Keratinocyte (primary cell): ENCODE data around the gene BMP7. TPM values are rescaled to one million over a fixed set of nuclear protein-coding genes. Genes with fewer than 3 reads are reported as not detected.

Experiments
- DNase-seq: peaks from one replicate; pipeline ENCODE4 v3.0.0-alpha.2; 2011; ENCODE audit warnings: low read depth, missing footprints, low spot score
- FAIRE-seq: peaks from 2 replicates; lab custom pipeline; 2011; peaks lifted over from hg19 to GRCh38; lab: Jason Lieb, UNC
- H2AFZ ChIP-seq: 2 replicates; pipeline ENCODE4 v1.6.0; 2012; ENCODE audit warnings: low read length, control low read depth, inconsistent platforms; ENCODE audit not compliant: control insufficient read depth
- H3K27ac ChIP-seq: 2 replicates; pipeline ENCODE4 v1.5.1; 2011; ENCODE audit warnings: low read length; ENCODE audit not compliant: control insufficient read depth, insufficient read depth
- H3K27me3 ChIP-seq: 3 replicates; pipeline ENCODE4 v1.6.0; 2011; ENCODE audit warnings: low read length; ENCODE audit not compliant: control insufficient read depth, insufficient read depth; ENCODE audit errors: extremely low read depth
- H3K36me3 ChIP-seq, 2 experiments: 2 replicates in 1 of 2; 3 replicates in 1 of 2; pipeline ENCODE4 v1.5.1; 2011; ENCODE audit warnings: low read length in 2 of 2, mild to moderate bottlenecking in 1 of 2; ENCODE audit not compliant: control insufficient read depth in 2 of 2, insufficient read depth in 2 of 2; ENCODE audit errors: extremely low read depth in 1 of 2
- H3K4me1 ChIP-seq: 3 replicates; pipeline ENCODE4 v1.5.1; 2011; ENCODE audit warnings: low read length; ENCODE audit not compliant: control insufficient read depth, insufficient read depth; ENCODE audit errors: extremely low read depth
- H3K4me2 ChIP-seq: 3 replicates; pipeline ENCODE4 v1.6.0; 2011; ENCODE audit warnings: low read depth, low read length; ENCODE audit not compliant: control insufficient read depth, insufficient read depth; ENCODE audit errors: extremely low read depth
- H3K4me3 ChIP-seq, 3 experiments: fragments of 200-600 bp in 1 of 3; sonication (generic) in 1 of 3; 2 replicates in 2 of 3; 3 replicates in 1 of 3; pipeline ENCODE4 v1.5.1; 2011 to 2016; ENCODE audit warnings: low read length in 3 of 3, mild to moderate bottlenecking in 3 of 3, control low read depth in 2 of 3, inconsistent platforms in 1 of 3, low read depth in 1 of 3, mixed read lengths in 1 of 3, mixed run types in 1 of 3, moderate library complexity in 1 of 3; ENCODE audit not compliant: control insufficient read depth in 2 of 3, insufficient read depth in 2 of 3; ENCODE audit errors: extremely low read depth in 1 of 3
- H3K79me2 ChIP-seq: 2 replicates; pipeline ENCODE4 v1.6.0; 2012; ENCODE audit warnings: low read length; ENCODE audit not compliant: control insufficient read depth, insufficient read depth
- H3K9ac ChIP-seq: 3 replicates; pipeline ENCODE4 v1.6.0; 2011; ENCODE audit warnings: low read length; ENCODE audit not compliant: control insufficient read depth, insufficient read depth; ENCODE audit errors: extremely low read depth
- H3K9me1 ChIP-seq: 3 replicates; pipeline ENCODE4 v1.6.0; 2011; ENCODE audit warnings: low read length; ENCODE audit not compliant: control insufficient read depth, insufficient read depth; ENCODE audit errors: extremely low read depth
- H3K9me3 ChIP-seq: 2 replicates; pipeline ENCODE4 v1.5.1; 2012; ENCODE audit warnings: low read depth, low read length; ENCODE audit not compliant: control insufficient read depth
- H4K20me1 ChIP-seq: 3 replicates; pipeline ENCODE4 v1.6.0; 2011; ENCODE audit warnings: low read length; ENCODE audit not compliant: control insufficient read depth, insufficient read depth; ENCODE audit errors: extremely low read depth
- EZH2 ChIP-seq: IDR thresholded peaks from one replicate; pipeline ENCODE4 v1.6.1; 2012; ENCODE audit warnings: inconsistent platforms, mild to moderate bottlenecking, low read length, moderate library complexity
- dilution Hi-C: fragments of 300-500 bp; cut with MboI; formaldehyde crosslinking; loops from one replicate; pipeline ENCODE4 v1.7.0; 2020; ENCODE audit warnings: low sequenced_read_pairs; ENCODE audit not compliant: extremely low pct_ligation_motif_present
- polyA plus RNA-seq, 5 experiments: library from polyadenylated mRNA; depleted of rRNA in 3 of 5; stranded (reverse) in 3 of 5; stranded (forward) in 1 of 5; unstranded in 1 of 5; fragments of >200 nt; gene quantifications; 1 replicate in 1 of 5; 2 replicates in 3 of 5; 3 replicates in 1 of 5; pipeline versions ENCODE4 v1.2.1 to v1.2.3, GENCODE V29; 2011 to 2012; ENCODE audit warnings: missing spikeins in 2 of 5, low read depth in 1 of 5, low replicate concordance in 1 of 5
- TF ChIP-seq, protein P1 (sequence below), 3 experiments: IDR thresholded peaks in 1 of 3; conservative IDR thresholded peaks in 1 of 3; optimal IDR thresholded peaks in 1 of 3; 2 replicates in 2 of 3; 3 replicates in 1 of 3; pipeline versions ENCODE3 to v1.5.1; 2011; ENCODE audit warnings: low read length in 3 of 3, mild to moderate bottlenecking in 3 of 3, moderate library complexity in 2 of 3, control low read depth in 1 of 3, inconsistent platforms in 1 of 3; ENCODE audit not compliant: insufficient read depth in 2 of 3; ENCODE audit errors: extremely low read depth in 1 of 3

BMP7 gene
- polyA plus RNA-seq, 1 donor (not counting 4 experiments of a cell fraction or from before 2014, with no cell fraction given), result 0.29 TPM

- H3K9me3 ChIP-seq, result no peaks in the 10 kb centered on the region
- no peaks in the 10 kb centered on the region for H4K20me1 ChIP-seq
- DNase-seq (no peak), FAIRE-seq (no peak)
- no peak overlapping the region for H3K4me2 ChIP-seq
- H3K79me2 ChIP-seq, result no peaks in the 10 kb centered on the region
- no peak overlapping the region for H3K4me3 ChIP-seq
- H3K4me1 ChIP-seq, result peaks cover 2% of the 10 kb centered on the region
- H2AFZ ChIP-seq, result no peak overlapping the region
- no peak overlapping the region for H3K27ac ChIP-seq
- H3K9ac ChIP-seq, result no peak overlapping the region
- peaks cover 48% of the 10 kb centered on the region for H3K27me3 ChIP-seq
- TF ChIP-seq, protein P1, sequence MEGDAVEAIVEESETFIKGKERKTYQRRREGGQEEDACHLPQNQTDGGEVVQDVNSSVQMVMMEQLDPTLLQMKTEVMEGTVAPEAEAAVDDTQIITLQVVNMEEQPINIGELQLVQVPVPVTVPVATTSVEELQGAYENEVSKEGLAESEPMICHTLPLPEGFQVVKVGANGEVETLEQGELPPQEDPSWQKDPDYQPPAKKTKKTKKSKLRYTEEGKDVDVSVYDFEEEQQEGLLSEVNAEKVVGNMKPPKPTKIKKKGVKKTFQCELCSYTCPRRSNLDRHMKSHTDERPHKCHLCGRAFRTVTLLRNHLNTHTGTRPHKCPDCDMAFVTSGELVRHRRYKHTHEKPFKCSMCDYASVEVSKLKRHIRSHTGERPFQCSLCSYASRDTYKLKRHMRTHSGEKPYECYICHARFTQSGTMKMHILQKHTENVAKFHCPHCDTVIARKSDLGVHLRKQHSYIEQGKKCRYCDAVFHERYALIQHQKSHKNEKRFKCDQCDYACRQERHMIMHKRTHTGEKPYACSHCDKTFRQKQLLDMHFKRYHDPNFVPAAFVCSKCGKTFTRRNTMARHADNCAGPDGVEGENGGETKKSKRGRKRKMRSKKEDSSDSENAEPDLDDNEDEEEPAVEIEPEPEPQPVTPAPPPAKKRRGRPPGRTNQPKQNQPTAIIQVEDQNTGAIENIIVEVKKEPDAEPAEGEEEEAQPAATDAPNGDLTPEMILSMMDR (optimal IDR thresholded peaks at IDR 0.05 in 1 of 3, IDR thresholded peaks at IDR 0.05 in 1 of 3, conservative IDR thresholded peaks at IDR 0.05 in 1 of 3; ENCODE audit: extremely low read depth in 1 of 3, insufficient read depth in 2 of 3, low read length in 3 of 3), result no peak
- TF ChIP-seq EZH2, result no peak
- dilution Hi-C loops, result no loop called here
- no peaks in the 10 kb centered on the region for H3K9me1 ChIP-seq
- no peaks in the 10 kb centered on the region for H3K36me3 ChIP-seq
Observed at GRCh38 chr20:57313230-57313629, 46.8 kb upstream of the BMP7 start.

DNA sequence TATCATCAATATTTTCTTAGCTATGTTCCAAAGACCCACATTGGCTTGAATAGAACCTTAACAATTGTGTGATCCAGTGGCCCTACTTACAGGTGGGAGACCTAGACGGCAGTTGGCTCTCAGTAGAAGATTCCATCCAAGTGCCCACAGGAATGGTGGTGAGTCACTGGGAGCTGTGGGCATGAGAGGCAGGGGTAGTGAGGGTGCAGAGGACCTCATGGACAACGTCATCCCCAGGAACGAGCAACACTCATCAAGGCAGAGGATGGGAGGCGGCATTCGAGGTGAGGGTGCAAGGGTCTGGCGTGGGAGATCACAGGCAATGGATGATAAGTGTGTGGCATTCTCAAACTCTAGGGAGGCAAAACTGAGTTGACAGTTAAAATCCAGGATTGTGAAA, 45.7 kb upstream of the BMP7 start:
- Histone ChIP-seq H3K9ac (no peak overlapping the region), H2AFZ (no peak overlapping the region), H4K20me1 (no peaks in the 10 kb centered on the region), H3K9me3 (no peaks in the 10 kb centered on the region), H3K4me3 (no peak overlapping the region), H3K4me2 (no peak overlapping the region), H3K36me3 (no peaks in the 10 kb centered on the region), H3K79me2 (no peaks in the 10 kb centered on the region), H3K27ac (no peak overlapping the region), H3K27me3 (peaks cover 57% of the 10 kb centered on the region), H3K9me1 (no peaks in the 10 kb centered on the region), H3K4me1 (peaks cover 2% of the 10 kb centered on the region)
- DNase-seq, result no peak
- FAIRE-seq, result no peak
- TF ChIP-seq EZH2, result no peak
- TF ChIP-seq, protein P1 (optimal IDR thresholded peaks at IDR 0.05 in 1 of 3, IDR thresholded peaks at IDR 0.05 in 1 of 3, conservative IDR thresholded peaks at IDR 0.05 in 1 of 3; ENCODE audit: extremely low read depth in 1 of 3, insufficient read depth in 2 of 3, low read length in 3 of 3), result no peak
- dilution Hi-C loops, result no loop called here
